WTC11 (cell line): ENCODE results near the gene ENTR1. TPM values are rescaled to one million over a fixed set of nuclear protein-coding genes. Genes with fewer than 3 reads are reported as not detected.

ENCODE experiments used
- ATAC-seq: fragments of 200-7000 bp; cut with Tn5 transposase; 2 replicates; pipeline ENCODE4 v1.10.0; 2021; ENCODE audit warnings: mild to moderate bottlenecking, moderate library complexity
- CTCF ChIA-PET: fragments of 300-600 bp; sonication (Branson Sonifier 250); formaldehyde crosslinking; loops from one replicate; lab custom pipeline; 2021; ENCODE audit warnings: antibody characterized with exemption; lab: Charles Lee
- POLR2A ChIA-PET: fragments of 350-600 bp; sonication (Branson Sonifier 250); formaldehyde crosslinking; loops from one replicate; lab custom pipeline; 2021; ENCODE audit warnings: antibody characterized with exemption; lab: Charles Lee
- DNase-seq: peaks from one replicate; pipeline ENCODE4 v3.0.0; 2021; ENCODE audit warnings: low spot score
- H3K27ac Mint-ChIP-seq: 2 replicates; pipeline ENCODE4 v1.8.0; 2021; ENCODE audit warnings: mixed read lengths
- H3K27me3 Mint-ChIP-seq: 2 replicates; pipeline ENCODE4 v1.8.0; 2021; ENCODE audit warnings: low read depth, mild to moderate bottlenecking, moderate library complexity, mixed read lengths
- H3K36me3 Mint-ChIP-seq: 2 replicates; pipeline ENCODE4 v1.8.0; 2021; ENCODE audit warnings: mixed read lengths
- H3K4me1 Mint-ChIP-seq: 2 replicates; pipeline ENCODE4 v1.8.0; 2022; ENCODE audit warnings: mixed read lengths
- H3K4me3 Mint-ChIP-seq: 2 replicates; pipeline ENCODE4 v1.8.0; 2021; ENCODE audit warnings: mild to moderate bottlenecking, moderate library complexity, mixed read lengths
- H3K9me3 Mint-ChIP-seq: 2 replicates; pipeline ENCODE4 v1.8.0; 2021; ENCODE audit warnings: mixed read lengths
- ARID4B ChIP-seq: sonication (generic); formaldehyde crosslinking; IDR thresholded peaks from 2 replicates; pipeline ENCODE4 v1.8.0; 2023; ENCODE audit warnings: missing genetic modification reagents, mild to moderate bottlenecking, borderline replicate concordance
- E2F4 ChIP-seq: sonication (generic); formaldehyde crosslinking; IDR thresholded peaks from 2 replicates; pipeline ENCODE4 v1.8.1; 2022; ENCODE audit warnings: low read depth, mild to moderate bottlenecking, moderate library complexity, missing genetic modification reagents, borderline replicate concordance
- EMX1 ChIP-seq: fragments of 250-450 bp; sonication (Bioruptor Pico); IDR thresholded peaks from 2 replicates; pipeline ENCODE4 v1.8.0; 2021; ENCODE audit warnings: mild to moderate bottlenecking
- ESRRA ChIP-seq: sonication (generic); formaldehyde crosslinking; IDR thresholded peaks from 2 replicates; pipeline ENCODE4 v1.8.1; 2022; ENCODE audit warnings: mild to moderate bottlenecking, missing genetic modification reagents, borderline replicate concordance
- KAT7 ChIP-seq: sonication (generic); formaldehyde crosslinking; IDR thresholded peaks from 2 replicates; pipeline ENCODE4 v1.8.1; 2023; ENCODE audit warnings: missing genetic modification reagents, mild to moderate bottlenecking, borderline replicate concordance
- NFE2L1 ChIP-seq: sonication (generic); formaldehyde crosslinking; IDR thresholded peaks from 2 replicates; pipeline ENCODE4 v1.8.1; 2023; ENCODE audit warnings: missing genetic modification reagents
- PREB ChIP-seq: sonication (generic); formaldehyde crosslinking; IDR thresholded peaks from 2 replicates; pipeline ENCODE4 v1.8.1; 2022; ENCODE audit warnings: mild to moderate bottlenecking, missing genetic modification reagents, moderate library complexity, borderline replicate concordance
- RELA ChIP-seq: sonication (generic); formaldehyde crosslinking; IDR thresholded peaks from 2 replicates; pipeline ENCODE4 v1.8.1; 2022; ENCODE audit warnings: missing genetic modification reagents, mild to moderate bottlenecking, borderline replicate concordance
- SOX15 ChIP-seq: fragments of 250-450 bp; sonication (Bioruptor Pico); IDR thresholded peaks from 2 replicates; pipeline ENCODE4 v1.9.0; 2021; ENCODE audit warnings: mild to moderate bottlenecking
- TCF7 ChIP-seq: sonication (generic); formaldehyde crosslinking; IDR thresholded peaks from 2 replicates; pipeline ENCODE4 v1.8.0; 2022; ENCODE audit warnings: mild to moderate bottlenecking, low read depth, missing genetic modification reagents, moderate library complexity
- ZBTB43 ChIP-seq: sonication (generic); formaldehyde crosslinking; IDR thresholded peaks from 2 replicates; pipeline ENCODE4 v1.8.1; 2023; ENCODE audit warnings: mild to moderate bottlenecking, missing genetic modification reagents
- ZNF219 ChIP-seq: sonication (generic); formaldehyde crosslinking; IDR thresholded peaks from 2 replicates; pipeline ENCODE4 v1.8.0; 2023; ENCODE audit warnings: missing genetic modification reagents, mild to moderate bottlenecking, borderline replicate concordance
- ZNF423 ChIP-seq: fragments of 250-450 bp; sonication (Bioruptor Pico); IDR thresholded peaks from 2 replicates; pipeline ENCODE4 v2.1.2; 2022; ENCODE audit warnings: mild to moderate bottlenecking, moderate library complexity
- total RNA-seq: library from RNA; stranded (reverse); gene quantifications from 3 replicates; pipeline ENCODE4 v1.2.3, GENCODE V29; 2021
- TF ChIP-seq, protein P1 (sequence below): fragments of 250-450 bp; sonication (Bioruptor Pico); IDR thresholded peaks from 2 replicates; pipeline ENCODE4 v1.9.0; 2021; ENCODE audit warnings: mild to moderate bottlenecking, borderline replicate concordance
- TF ChIP-seq, protein P2 (sequence below): sonication (generic); formaldehyde crosslinking; conservative IDR thresholded peaks from 2 replicates; pipeline ENCODE4 v1.8.1; 2023; ENCODE audit warnings: mild to moderate bottlenecking, low read depth, missing genetic modification reagents, moderate library complexity

The ENTR1 gene
- total RNA-seq, 1 experiment from 2014 or later, result 140 TPM

DNA sequence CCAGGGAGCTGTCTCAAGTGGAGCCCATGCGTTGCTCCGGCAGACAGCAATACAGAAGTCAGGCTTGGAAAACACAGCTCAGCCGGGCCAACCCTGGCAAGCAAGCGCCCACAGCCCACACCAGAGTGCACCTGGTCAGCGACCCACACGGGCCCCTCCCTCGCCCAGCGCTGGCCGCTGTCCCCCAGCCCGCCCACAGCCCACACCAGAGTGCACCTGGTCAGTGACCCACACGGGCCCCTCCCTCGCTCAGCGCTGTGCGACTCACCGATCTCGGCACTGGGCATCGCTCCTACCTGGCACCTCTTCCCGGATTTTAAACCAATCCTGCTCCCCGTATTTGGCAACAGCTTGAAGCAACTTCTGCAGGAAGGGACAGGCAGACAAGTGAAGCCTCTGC lies 23.2 kb downstream of the ENTR1 start (continued):
- no peak for TF ChIP-seq TCF7 (CRISPR knock-in tag)
- TF ChIP-seq, protein P1, sequence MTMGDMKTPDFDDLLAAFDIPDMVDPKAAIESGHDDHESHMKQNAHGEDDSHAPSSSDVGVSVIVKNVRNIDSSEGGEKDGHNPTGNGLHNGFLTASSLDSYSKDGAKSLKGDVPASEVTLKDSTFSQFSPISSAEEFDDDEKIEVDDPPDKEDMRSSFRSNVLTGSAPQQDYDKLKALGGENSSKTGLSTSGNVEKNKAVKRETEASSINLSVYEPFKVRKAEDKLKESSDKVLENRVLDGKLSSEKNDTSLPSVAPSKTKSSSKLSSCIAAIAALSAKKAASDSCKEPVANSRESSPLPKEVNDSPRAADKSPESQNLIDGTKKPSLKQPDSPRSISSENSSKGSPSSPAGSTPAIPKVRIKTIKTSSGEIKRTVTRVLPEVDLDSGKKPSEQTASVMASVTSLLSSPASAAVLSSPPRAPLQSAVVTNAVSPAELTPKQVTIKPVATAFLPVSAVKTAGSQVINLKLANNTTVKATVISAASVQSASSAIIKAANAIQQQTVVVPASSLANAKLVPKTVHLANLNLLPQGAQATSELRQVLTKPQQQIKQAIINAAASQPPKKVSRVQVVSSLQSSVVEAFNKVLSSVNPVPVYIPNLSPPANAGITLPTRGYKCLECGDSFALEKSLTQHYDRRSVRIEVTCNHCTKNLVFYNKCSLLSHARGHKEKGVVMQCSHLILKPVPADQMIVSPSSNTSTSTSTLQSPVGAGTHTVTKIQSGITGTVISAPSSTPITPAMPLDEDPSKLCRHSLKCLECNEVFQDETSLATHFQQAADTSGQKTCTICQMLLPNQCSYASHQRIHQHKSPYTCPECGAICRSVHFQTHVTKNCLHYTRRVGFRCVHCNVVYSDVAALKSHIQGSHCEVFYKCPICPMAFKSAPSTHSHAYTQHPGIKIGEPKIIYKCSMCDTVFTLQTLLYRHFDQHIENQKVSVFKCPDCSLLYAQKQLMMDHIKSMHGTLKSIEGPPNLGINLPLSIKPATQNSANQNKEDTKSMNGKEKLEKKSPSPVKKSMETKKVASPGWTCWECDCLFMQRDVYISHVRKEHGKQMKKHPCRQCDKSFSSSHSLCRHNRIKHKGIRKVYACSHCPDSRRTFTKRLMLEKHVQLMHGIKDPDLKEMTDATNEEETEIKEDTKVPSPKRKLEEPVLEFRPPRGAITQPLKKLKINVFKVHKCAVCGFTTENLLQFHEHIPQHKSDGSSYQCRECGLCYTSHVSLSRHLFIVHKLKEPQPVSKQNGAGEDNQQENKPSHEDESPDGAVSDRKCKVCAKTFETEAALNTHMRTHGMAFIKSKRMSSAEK (CRISPR knock-in tag), result no peak
- TF ChIP-seq, all 79 proteins: peak for 0

DNA sequence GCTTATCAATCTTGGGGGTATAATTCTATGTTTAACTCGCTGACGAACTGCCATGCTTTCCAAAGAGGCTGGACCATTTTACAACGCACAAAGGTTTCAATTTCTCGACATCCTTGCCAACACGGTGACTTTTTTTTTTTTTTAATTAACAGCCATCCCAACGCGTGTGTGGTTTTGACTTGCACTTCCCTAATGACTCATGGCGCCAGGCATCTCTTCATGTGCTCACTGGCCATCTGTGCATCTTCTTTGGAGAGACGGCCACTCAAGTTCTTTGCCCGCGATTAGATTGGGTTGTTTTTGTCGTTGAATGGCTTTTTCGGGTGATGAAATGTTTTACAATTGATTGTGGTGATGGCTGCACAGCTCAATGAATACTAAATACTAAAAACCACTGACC lies 24.4 kb downstream of the ENTR1 start:
- Mint-ChIP-seq H3K27ac (no peak overlapping the region), H3K4me3 (no peak overlapping the region), H3K27me3 (no peaks in the 10 kb centered on the region), H3K36me3 (peaks cover 42% of the 10 kb centered on the region), H3K9me3 (no peaks in the 10 kb centered on the region), H3K4me1 (no peaks in the 10 kb centered on the region)
- CTCF ChIA-PET, result interaction anchor here (0.7 kb wide), 1 partner anchor 59 kb away, joined by 4 read pairs; the partner anchor contains the start of gene GPSM1
- DNase-seq (no peak), ATAC-seq (no peak)
- POLR2A ChIA-PET, result interaction anchor here (0.7 kb wide), 1 partner anchor 1276 kb away, joined by 4 read pairs; no protein-coding TSS in a partner anchor
- no peak for TF ChIP-seq SOX15 (CRISPR knock-in tag)
- TF ChIP-seq, protein P2, sequence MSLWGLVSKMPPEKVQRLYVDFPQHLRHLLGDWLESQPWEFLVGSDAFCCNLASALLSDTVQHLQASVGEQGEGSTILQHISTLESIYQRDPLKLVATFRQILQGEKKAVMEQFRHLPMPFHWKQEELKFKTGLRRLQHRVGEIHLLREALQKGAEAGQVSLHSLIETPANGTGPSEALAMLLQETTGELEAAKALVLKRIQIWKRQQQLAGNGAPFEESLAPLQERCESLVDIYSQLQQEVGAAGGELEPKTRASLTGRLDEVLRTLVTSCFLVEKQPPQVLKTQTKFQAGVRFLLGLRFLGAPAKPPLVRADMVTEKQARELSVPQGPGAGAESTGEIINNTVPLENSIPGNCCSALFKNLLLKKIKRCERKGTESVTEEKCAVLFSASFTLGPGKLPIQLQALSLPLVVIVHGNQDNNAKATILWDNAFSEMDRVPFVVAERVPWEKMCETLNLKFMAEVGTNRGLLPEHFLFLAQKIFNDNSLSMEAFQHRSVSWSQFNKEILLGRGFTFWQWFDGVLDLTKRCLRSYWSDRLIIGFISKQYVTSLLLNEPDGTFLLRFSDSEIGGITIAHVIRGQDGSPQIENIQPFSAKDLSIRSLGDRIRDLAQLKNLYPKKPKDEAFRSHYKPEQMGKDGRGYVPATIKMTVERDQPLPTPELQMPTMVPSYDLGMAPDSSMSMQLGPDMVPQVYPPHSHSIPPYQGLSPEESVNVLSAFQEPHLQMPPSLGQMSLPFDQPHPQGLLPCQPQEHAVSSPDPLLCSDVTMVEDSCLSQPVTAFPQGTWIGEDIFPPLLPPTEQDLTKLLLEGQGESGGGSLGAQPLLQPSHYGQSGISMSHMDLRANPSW, result no peak
- TF ChIP-seq ZNF219 (CRISPR knock-in tag), result no peak
- TF ChIP-seq PREB (CRISPR knock-in tag), result no peak
- no peak for TF ChIP-seq ZNF423 (CRISPR knock-in tag)
- TF ChIP-seq ZBTB43 (CRISPR knock-in tag), result no peak
- TF ChIP-seq NFE2L1, result no peak
- no peak for TF ChIP-seq ARID4B (CRISPR knock-in tag)
- TF ChIP-seq KAT7 (CRISPR knock-in tag), result no peak
- no peak for TF ChIP-seq ESRRA (CRISPR knock-in tag)
- TF ChIP-seq E2F4 (CRISPR knock-in tag), result no peak
- no peak for TF ChIP-seq RELA (CRISPR knock-in tag)
- TF ChIP-seq EMX1 (CRISPR knock-in tag), result no peak
